C4-2B (cell line): ENCODE measurements around the gene HACD2.

Source experiments
- H3K27ac ChIP-seq: fragments of 450-650 bp; 2 replicates; pipeline ENCODE4 v1.5.1; 2017
- CTCF ChIP-seq: fragments of 450-650 bp; conservative IDR thresholded peaks from 2 replicates; pipeline ENCODE4 v1.5.1; 2017; ENCODE audit warnings: mild to moderate bottlenecking
- ZFX ChIP-seq: fragments of 450-650 bp; IDR thresholded peaks from 2 replicates; pipeline ENCODE4 v1.6.1; 2017

HACD2 gene

GRCh38 chr3:123535580-123535979 lies 49.3 kb downstream of the HACD2 start:
- no peak overlapping the region for H3K27ac ChIP-seq
- TF ChIP-seq CTCF (no peak), ZFX (no peak)

- TF ChIP-seq ZFX = no peak
- no peak for TF ChIP-seq CTCF
- H3K27ac ChIP-seq = no peak overlapping the region
These were observed 50.6 kb downstream of the HACD2 start for GRCh38 chr3:123534264-123534663.

GRCh38 chr3:123533554-123534159 lies 51.2 kb downstream of the HACD2 start:
- H3K27ac ChIP-seq = no peak overlapping the region
- TF ChIP-seq CTCF (no peak), ZFX (no peak)

GRCh38 chr3:123528130-123528529 lies 56.7 kb downstream of the HACD2 start:
- H3K27ac ChIP-seq = no peak overlapping the region
- TF ChIP-seq CTCF (no peak), ZFX (no peak)

- no peak overlapping the region for H3K27ac ChIP-seq
- TF ChIP-seq ZFX = no peak
- no peak for TF ChIP-seq CTCF
These were observed 57.8 kb downstream of the HACD2 start for GRCh38 chr3:123527046-123527445.

- no peak overlapping the region for H3K27ac ChIP-seq
- TF ChIP-seq CTCF = no peak
These were observed 58.4 kb downstream of the HACD2 start for GRCh38 chr3:123526474-123526873.

GRCh38 chr3:123525433-123525832 lies 59.4 kb downstream of the HACD2 start:
- H3K27ac ChIP-seq = no peak overlapping the region
- TF ChIP-seq CTCF (no peak), ZFX (no peak)
